A549 (cell line): ENCODE data around the gene BCL10. TPM values are rescaled to one million over a fixed set of nuclear protein-coding genes. Genes with fewer than 3 reads are reported as not detected.

Source experiments
- ATAC-seq, 2 experiments: fragments of 200-7000 bp in 1 of 2; fragments of >200 bp in 1 of 2; cut with Nextera tagmentation in 1 of 2; cut with Tn5 transposase in 1 of 2; 3 replicates each; pipeline versions ENCODE4 v1.8.0 to v1.9.1; 2018 to 2020; ENCODE audit warnings: mild to moderate bottlenecking in 1 of 2, moderate library complexity in 1 of 2
- CTCF ChIA-PET: fragments of 300-600 bp; sonication (Branson Sonifier 250); formaldehyde crosslinking; extraction: SDS; loops from one replicate; lab custom pipeline; 2021; ENCODE audit warnings: antibody characterized with exemption, inconsistent platforms; lab: Yijun Ruan, JAX
- POLR2A ChIA-PET: fragments of 350-600 bp; formaldehyde crosslinking; extraction: SDS; loops from one replicate; lab custom pipeline; 2021; ENCODE audit warnings: antibody characterized with exemption, inconsistent platforms; lab: Yijun Ruan, JAX
- DNase-seq, 2 experiments: peaks; one replicate each; pipeline versions ENCODE4 v3.0.0 to v3.0.0-alpha.2; 2011 to 2016; ENCODE audit warnings: low read depth in 1 of 2, low spot score in 1 of 2
- FAIRE-seq: peaks from 2 replicates; lab custom pipeline; 2011; peaks lifted over from hg19 to GRCh38; lab: Jason Lieb, UNC
- H3K27ac ChIP-seq, 2 experiments: fragments of >200 bp; sonication (Bioruptor Twin); formaldehyde crosslinking; 3 replicates each; pipeline ENCODE4 v1.5.1; 2016 to 2017
- H3K4me1 ChIP-seq: fragments of >200 bp; sonication (Bioruptor Twin); formaldehyde crosslinking; 3 replicates; pipeline ENCODE4 v1.6.1; 2016
- H3K4me2 ChIP-seq: fragments of >200 bp; sonication (Bioruptor Twin); formaldehyde crosslinking; 3 replicates; pipeline ENCODE4 v1.6.1; 2016
- H3K4me3 ChIP-seq: fragments of >200 bp; sonication (Bioruptor Twin); formaldehyde crosslinking; 3 replicates; pipeline ENCODE4 v1.5.1; 2016
- H3K9me3 ChIP-seq: fragments of >200 bp; sonication (Bioruptor Twin); formaldehyde crosslinking; 3 replicates; pipeline ENCODE4 v1.6.1; 2016
- ATOH8 ChIP-seq: fragments of 250-450 bp; sonication (Bioruptor Pico); IDR thresholded peaks from 2 replicates; pipeline ENCODE4 v1.5.0; 2020; ENCODE audit warnings: low read depth, mild to moderate bottlenecking, moderate library complexity
- BCL3 ChIP-seq: fragments of >200 bp; sonication (Bioruptor Twin); formaldehyde crosslinking; IDR thresholded peaks from 3 replicates; pipeline ENCODE4 v1.6.1; 2016
- BHLHE40 ChIP-seq: IDR thresholded peaks from 2 replicates; pipeline ENCODE4 v1.6.1; 2012; ENCODE audit warnings: low read depth, low read length, inconsistent platforms
- CBX8 ChIP-seq: fragments of 200-600 bp; sonication (generic); IDR thresholded peaks from 2 replicates; pipeline ENCODE4 v1.6.1; 2016
- CEBPB ChIP-seq, 2 experiments: fragments of >200 bp in 1 of 2; sonication (Bioruptor Twin) in 1 of 2; formaldehyde crosslinking in 1 of 2; IDR thresholded peaks; 2 replicates each; pipeline ENCODE4 v1.6.1; 2012 to 2016
- CHD2 ChIP-seq: fragments of 150-350 bp; IDR thresholded peaks from 2 replicates; pipeline ENCODE4 v1.6.1; 2014; ENCODE audit warnings: low read length; ENCODE audit not compliant: partially characterized antibody
- EHF ChIP-seq: fragments of 250-450 bp; sonication (Bioruptor Pico); IDR thresholded peaks from 2 replicates; pipeline ENCODE4 v1.5.0; 2020; ENCODE audit warnings: mild to moderate bottlenecking
- EHMT2 ChIP-seq: fragments of 200-600 bp; sonication (generic); IDR thresholded peaks from 2 replicates; pipeline ENCODE4 v1.6.1; 2016; ENCODE audit warnings: antibody characterized with exemption, low read depth, mild to moderate bottlenecking, moderate library complexity
- EP300 ChIP-seq, 2 experiments: fragments of >200 bp; sonication (Bioruptor Twin); formaldehyde crosslinking; IDR thresholded peaks; 2 replicates in 1 of 2; 3 replicates in 1 of 2; pipeline ENCODE4 v1.6.1; 2016 to 2017
- FOSB ChIP-seq: fragments of 250-450 bp; sonication (Bioruptor Pico); IDR thresholded peaks from 2 replicates; pipeline ENCODE4 v1.5.0; 2020; ENCODE audit warnings: mild to moderate bottlenecking, moderate library complexity
- HEYL ChIP-seq: fragments of 250-450 bp; sonication (Bioruptor Pico); IDR thresholded peaks from 2 replicates; pipeline ENCODE4 v1.8.0; 2021; ENCODE audit warnings: mild to moderate bottlenecking, moderate library complexity
- HMGXB4 ChIP-seq: fragments of 250-450 bp; sonication (Bioruptor Pico); IDR thresholded peaks from 2 replicates; pipeline ENCODE4 v1.5.0; 2021; ENCODE audit warnings: mild to moderate bottlenecking, moderate library complexity, borderline replicate concordance
- JUN ChIP-seq, 2 experiments: fragments of >200 bp; sonication (Bioruptor Twin); formaldehyde crosslinking; IDR thresholded peaks; 2 replicates in 1 of 2; 3 replicates in 1 of 2; pipeline ENCODE4 v1.6.1; 2016 to 2017
- MAX ChIP-seq: IDR thresholded peaks from 2 replicates; pipeline ENCODE4 v1.6.1; 2012
- NPAS2 ChIP-seq: fragments of 250-450 bp; sonication (Bioruptor Pico); IDR thresholded peaks from 2 replicates; pipeline ENCODE4 v1.8.0; 2022; ENCODE audit warnings: mild to moderate bottlenecking, moderate library complexity, borderline replicate concordance
- RAD21 ChIP-seq, 2 experiments: fragments of >200 bp in 1 of 2; sonication (Bioruptor Twin) in 1 of 2; formaldehyde crosslinking in 1 of 2; IDR thresholded peaks in 1 of 2; conservative IDR thresholded peaks in 1 of 2; 2 replicates in 1 of 2; 3 replicates in 1 of 2; pipeline ENCODE4 v1.6.1; 2012 to 2018; ENCODE audit warnings: inconsistent platforms in 1 of 2
- RARB ChIP-seq: fragments of 250-450 bp; sonication (Bioruptor Pico); IDR thresholded peaks from 2 replicates; pipeline ENCODE4 v1.8.0; 2021; ENCODE audit warnings: mild to moderate bottlenecking, moderate library complexity
- RFX5 ChIP-seq: fragments of 450-650 bp; IDR thresholded peaks from 2 replicates; pipeline ENCODE4 v1.7.1; 2014; ENCODE audit warnings: antibody characterized with exemption, mild to moderate bottlenecking, moderate library complexity
- RNF2 ChIP-seq: fragments of 200-600 bp; sonication (generic); IDR thresholded peaks from 2 replicates; pipeline ENCODE4 v1.6.1; 2016; ENCODE audit warnings: low read depth, mild to moderate bottlenecking, antibody characterized with exemption, moderate library complexity, borderline replicate concordance
- SREBF2 ChIP-seq: fragments of 450-650 bp; IDR thresholded peaks from 2 replicates; pipeline ENCODE4 v1.6.1; 2014; ENCODE audit warnings: mild to moderate bottlenecking, moderate library complexity
- TFCP2L1 ChIP-seq: fragments of 250-450 bp; sonication (Bioruptor Pico); IDR thresholded peaks from 2 replicates; pipeline ENCODE4 v1.5.0; 2021; ENCODE audit warnings: mild to moderate bottlenecking
- ZSCAN20 ChIP-seq: fragments of 250-450 bp; sonication (Bioruptor Pico); IDR thresholded peaks from 2 replicates; pipeline ENCODE4 v1.8.0; 2022; ENCODE audit warnings: mild to moderate bottlenecking, moderate library complexity
- WGBS: methylation state at CpG from one replicate; pipeline ENCODE4 v1.1.6; 2017; ENCODE audit errors: missing lambda C conversion rate; 5-methylcytosine and 5-hydroxymethylcytosine counted together
- polyA plus RNA-seq, 4 experiments: library from polyadenylated mRNA; depleted of rRNA in 3 of 4; stranded (reverse); fragments of >200 nt; fragmentation: RNase III in 1 of 4; extraction: RNeasy Plus Mini Kit Qiagen cat#74134 plus additional on column Dnase treatment in 1 of 4; gene quantifications; 2 replicates in 3 of 4; 3 replicates in 1 of 4; pipeline ENCODE4 v1.2.3, GENCODE V29; 2011 to 2017
- TF ChIP-seq, protein P1 (sequence below): fragments of 450-650 bp; IDR thresholded peaks from 2 replicates; pipeline ENCODE4 v1.6.1; 2014; ENCODE audit warnings: antibody characterized with exemption

The BCL10 gene
- polyA plus RNA-seq, 2 of the 4 experiments (the other 2 are of a cell fraction) = 8.9 to 15.5 TPM

DNA sequence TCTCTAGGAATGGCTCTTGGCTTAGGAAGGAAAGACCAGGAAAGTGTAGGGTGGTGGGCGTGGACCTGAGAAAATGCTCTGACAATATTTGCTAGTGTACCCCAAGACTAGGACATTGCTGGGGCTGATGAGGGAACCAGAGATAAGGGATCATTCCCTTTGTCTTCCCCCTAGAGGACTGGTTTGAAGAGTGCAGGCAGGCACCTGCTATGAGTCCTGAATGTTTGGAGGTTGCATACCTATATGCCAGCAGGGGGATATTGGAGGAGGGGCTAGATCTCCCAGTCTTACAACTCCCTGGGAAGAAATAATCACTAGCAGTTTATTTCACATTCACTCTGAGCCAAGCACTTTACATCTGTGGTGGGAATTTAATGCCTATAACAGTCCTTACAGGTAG, 6.0 kb upstream of the BCL10 start (continued):
- TF ChIP-seq RAD21 (conservative IDR thresholded peaks at IDR 0.05 in 1 of 2, IDR thresholded peaks at IDR 0.05 in 1 of 2) (no peak), EP300 (IDR thresholded peaks at IDR 0.05) (no peak), CHD2 (no peak), EHMT2 (no peak), TFCP2L1 (CRISPR knock-in tag) (no peak), ZSCAN20 (CRISPR knock-in tag) (no peak)
- TF ChIP-seq, protein P1, sequence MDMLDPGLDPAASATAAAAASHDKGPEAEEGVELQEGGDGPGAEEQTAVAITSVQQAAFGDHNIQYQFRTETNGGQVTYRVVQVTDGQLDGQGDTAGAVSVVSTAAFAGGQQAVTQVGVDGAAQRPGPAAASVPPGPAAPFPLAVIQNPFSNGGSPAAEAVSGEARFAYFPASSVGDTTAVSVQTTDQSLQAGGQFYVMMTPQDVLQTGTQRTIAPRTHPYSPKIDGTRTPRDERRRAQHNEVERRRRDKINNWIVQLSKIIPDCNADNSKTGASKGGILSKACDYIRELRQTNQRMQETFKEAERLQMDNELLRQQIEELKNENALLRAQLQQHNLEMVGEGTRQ = no peak
- TF ChIP-seq, all 56 proteins: peak for 0

GRCh38 chr1:85280636-85281035, 4.2 kb upstream of the BCL10 start:
- FAIRE-seq = no peak
- no peak overlapping the region for H3K4me3 ChIP-seq
- no peak overlapping the region for H3K27ac ChIP-seq
- 82% methylated on average over 4 of the region's 4 CpGs for WGBS
- ChIA-PET POLR2A (interaction anchor here (0.6 kb wide), 1 partner anchor 21 kb away, joined by 3 read pairs; the partner anchor contains the start of gene C1orf52), CTCF (interaction anchor here (1.1 to 1.5 kb wide), 3 partner anchors 9 to 21 kb away, joined by 3 to 5 read pairs (median 4); no protein-coding TSS in a partner anchor)
- H3K9me3 ChIP-seq = no peaks in the 10 kb centered on the region
- ATAC-seq = no peak
- TF ChIP-seq CBX8 (no peak), ATOH8 (no peak), TFCP2L1 (CRISPR knock-in tag) (no peak), HMGXB4 (CRISPR knock-in tag) (no peak), SREBF2 (no peak), EP300 (IDR thresholded peaks at IDR 0.05) (no peak), RNF2 (no peak), NPAS2 (no peak), CEBPB (IDR thresholded peaks at IDR 0.05) (no peak), RFX5 (no peak), MAX (no peak), BHLHE40 (no peak), RARB (no peak), EHMT2 (no peak), BCL3 (no peak), HEYL (CRISPR knock-in tag) (no peak), FOSB (CRISPR knock-in tag) (no peak), JUN (IDR thresholded peaks at IDR 0.05) (no peak), EHF (CRISPR knock-in tag) (no peak)
- no peak for DNase-seq
- H3K4me2 ChIP-seq = no peak overlapping the region
- peaks cover 31% of the 10 kb centered on the region for H3K4me1 ChIP-seq
